Fibroblast of pulmonary artery (primary cell): ENCODE measurements around the gene CDK19.

ENCODE experiments used
- DNase-seq: peaks from one replicate; pipeline ENCODE4 v3.0.0-alpha.2; 2010; ENCODE audit warnings: low read depth
- H3K4me3 ChIP-seq: replicated peaks from 2 replicates; pipeline ENCODE4 v1.5.1; 2011; ENCODE audit warnings: low read depth, mild to moderate bottlenecking, control low read depth, low read length, moderate library complexity
- TF ChIP-seq, protein P1 (sequence below): IDR thresholded peaks from 2 replicates; pipeline ENCODE4 v1.5.1; 2011; ENCODE audit warnings: mild to moderate bottlenecking, control low read depth, low read length, inconsistent platforms; ENCODE audit errors: missing control alignments

Gene CDK19

DNA sequence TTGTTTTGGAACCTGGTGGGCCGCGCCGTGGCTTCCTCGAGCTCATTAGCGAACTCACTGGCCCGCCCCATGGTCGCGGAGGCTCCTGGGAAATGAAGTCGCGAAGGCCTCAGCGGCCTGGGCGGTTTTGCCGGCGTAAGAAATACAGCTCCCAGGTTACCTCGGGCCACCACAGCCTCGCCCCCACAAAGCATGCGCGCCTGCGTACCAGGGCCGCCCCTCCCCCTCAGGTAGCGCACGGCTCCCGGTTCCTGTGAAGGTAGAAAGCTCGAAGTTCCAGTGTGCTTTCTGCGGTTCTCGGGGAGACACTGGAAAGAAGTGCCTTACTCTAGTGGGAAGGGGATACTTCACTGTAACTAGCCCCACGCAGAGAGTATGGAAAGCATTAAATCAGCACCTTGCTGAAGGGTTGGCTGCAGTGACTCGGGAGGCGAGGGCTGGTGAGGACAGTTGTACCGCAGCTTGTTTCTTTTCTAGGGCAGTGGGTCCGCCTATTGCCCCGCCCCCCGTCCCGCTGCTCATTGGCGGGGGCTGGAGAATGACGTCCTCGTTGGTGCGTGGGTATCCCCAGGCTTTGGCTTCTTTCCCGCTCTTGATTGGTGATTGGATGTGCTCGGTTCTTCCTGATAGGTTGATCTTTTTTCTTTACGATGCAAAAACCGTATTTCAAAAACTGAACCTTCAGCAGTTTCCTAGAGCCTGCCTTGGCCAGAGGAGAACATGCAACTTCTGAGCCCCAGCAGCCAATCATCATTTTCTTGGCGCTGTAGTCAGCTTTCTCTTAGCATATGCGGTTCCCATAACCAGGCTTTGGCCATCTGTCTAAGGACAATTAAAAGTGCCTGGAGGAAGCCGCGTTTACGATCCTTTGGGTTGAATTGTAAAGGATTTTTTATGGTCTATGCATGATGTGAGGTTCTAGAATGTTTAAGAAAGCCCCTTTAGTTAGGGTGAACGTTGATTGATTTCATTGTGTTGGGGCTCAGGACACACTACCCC is at the start of gene CDK19:
Gene CDK19, minus strand, starts transcription at position 59 of the 999 bp plus-strand sequence. CDS start 333 bp downstream, outside the sequence.
- peak; percentile 98 for DNase-seq
- peak within 1 kb of the TSS; percentile 89 for H3K4me3 ChIP-seq
- TF ChIP-seq, protein P1, sequence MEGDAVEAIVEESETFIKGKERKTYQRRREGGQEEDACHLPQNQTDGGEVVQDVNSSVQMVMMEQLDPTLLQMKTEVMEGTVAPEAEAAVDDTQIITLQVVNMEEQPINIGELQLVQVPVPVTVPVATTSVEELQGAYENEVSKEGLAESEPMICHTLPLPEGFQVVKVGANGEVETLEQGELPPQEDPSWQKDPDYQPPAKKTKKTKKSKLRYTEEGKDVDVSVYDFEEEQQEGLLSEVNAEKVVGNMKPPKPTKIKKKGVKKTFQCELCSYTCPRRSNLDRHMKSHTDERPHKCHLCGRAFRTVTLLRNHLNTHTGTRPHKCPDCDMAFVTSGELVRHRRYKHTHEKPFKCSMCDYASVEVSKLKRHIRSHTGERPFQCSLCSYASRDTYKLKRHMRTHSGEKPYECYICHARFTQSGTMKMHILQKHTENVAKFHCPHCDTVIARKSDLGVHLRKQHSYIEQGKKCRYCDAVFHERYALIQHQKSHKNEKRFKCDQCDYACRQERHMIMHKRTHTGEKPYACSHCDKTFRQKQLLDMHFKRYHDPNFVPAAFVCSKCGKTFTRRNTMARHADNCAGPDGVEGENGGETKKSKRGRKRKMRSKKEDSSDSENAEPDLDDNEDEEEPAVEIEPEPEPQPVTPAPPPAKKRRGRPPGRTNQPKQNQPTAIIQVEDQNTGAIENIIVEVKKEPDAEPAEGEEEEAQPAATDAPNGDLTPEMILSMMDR = no peak

DNA sequence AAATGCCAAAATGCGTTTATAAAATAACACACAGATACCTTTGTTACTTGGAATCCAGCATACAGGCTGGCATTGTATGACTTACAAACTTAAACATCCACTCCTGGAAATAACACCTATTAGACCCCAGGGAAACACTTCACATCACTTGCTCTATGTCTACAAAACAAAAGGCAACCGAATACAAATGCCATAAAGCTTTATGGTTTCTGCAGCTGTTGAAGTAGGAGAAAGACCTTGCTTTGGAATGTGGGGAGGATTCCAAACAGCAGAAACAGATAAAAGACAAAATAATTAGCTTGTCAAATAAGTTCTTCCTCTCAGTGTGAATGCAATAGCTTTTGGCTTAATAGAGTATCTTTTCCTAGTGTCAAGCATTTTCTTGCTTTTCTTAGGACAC is 49.6 kb upstream of the CDK19 start:
- no peak for DNase-seq
- TF ChIP-seq, protein P1 = no peak
- no peak overlapping the region for H3K4me3 ChIP-seq

DNA sequence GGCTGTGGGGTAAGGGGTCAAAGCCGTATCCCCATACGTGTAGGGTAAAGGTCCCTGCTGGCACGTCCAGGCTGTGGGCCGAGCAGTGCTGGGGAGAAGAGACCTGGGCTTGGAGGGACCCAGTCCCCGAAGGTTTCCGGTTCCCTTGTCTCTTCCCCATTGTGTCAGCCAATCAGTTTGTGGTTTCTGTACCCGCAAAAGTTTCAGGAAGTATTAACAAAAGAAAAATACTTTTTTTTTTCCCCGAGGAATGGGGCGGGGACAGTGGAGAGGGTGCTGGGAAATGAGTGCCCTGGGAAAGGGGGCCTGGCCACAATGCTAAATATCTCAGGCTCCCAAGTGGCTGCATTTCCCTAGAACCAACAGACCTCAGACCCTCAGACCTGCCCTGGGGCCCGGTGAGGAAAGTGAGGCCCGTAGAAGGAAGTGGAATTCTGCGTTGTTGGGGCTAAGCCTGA is 44.1 kb upstream of the CDK19 start:
- TF ChIP-seq, protein P1 = no peak
- H3K4me3 ChIP-seq = no peak overlapping the region
- no peak for DNase-seq

DNA sequence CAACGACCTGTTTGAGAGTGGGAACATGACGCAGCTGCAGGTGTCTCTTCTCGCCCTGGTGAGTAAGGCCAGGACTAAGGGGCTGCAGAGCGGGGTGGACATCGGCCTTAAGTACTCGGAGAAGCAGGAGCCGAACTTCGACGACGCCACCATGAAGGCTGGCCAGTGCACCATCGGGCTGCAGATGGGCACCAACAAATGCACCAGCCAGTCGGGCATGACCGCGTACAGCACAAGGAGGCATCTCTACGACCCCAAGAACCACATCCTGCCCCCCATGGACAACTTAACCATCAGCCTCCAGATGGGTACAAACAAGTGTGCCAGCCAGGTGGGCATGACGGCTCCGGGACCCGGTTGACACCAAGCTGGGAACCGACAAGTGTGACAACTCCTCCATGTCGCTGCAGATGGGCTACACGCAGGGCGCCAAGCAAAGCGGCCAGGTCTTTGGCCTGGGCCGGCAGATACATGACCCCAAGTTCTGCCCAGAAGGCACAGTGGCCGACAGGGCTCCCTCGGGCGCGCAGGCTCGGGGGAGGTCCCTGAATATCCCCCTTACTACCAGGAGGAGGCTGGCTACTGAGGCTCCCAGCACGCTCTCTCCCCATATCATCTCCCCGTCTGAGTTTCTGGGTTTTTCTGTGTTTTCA is 43.4 kb upstream of the CDK19 start:
- TF ChIP-seq, protein P1 = no peak
- no peak overlapping the region for H3K4me3 ChIP-seq

DNA sequence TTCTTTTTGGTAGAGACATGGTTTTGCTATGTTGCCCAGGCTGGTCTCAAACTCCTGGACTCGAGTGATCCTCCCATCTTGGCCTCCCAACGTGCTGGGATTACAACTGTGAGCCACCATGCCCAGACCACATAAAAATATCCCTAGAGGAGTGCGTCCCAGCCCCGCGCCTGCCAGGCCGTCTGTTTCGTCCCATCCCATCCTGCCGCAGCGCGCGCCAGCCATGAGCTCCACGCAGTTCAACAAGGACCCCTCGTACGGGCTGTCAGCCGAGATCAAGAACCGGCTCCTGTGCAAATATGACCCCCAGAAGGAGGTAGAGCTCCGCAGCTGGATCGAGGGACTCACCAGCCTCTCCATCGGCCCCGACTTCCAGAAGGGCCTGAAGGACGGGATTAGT is 42.7 kb upstream of the CDK19 start:
- TF ChIP-seq, protein P1 = no peak
- DNase-seq = no peak
- no peak overlapping the region for H3K4me3 ChIP-seq

More for the DNA sequence above, 43.4 kb upstream of the CDK19 start:
- DNase-seq = no peak

DNA sequence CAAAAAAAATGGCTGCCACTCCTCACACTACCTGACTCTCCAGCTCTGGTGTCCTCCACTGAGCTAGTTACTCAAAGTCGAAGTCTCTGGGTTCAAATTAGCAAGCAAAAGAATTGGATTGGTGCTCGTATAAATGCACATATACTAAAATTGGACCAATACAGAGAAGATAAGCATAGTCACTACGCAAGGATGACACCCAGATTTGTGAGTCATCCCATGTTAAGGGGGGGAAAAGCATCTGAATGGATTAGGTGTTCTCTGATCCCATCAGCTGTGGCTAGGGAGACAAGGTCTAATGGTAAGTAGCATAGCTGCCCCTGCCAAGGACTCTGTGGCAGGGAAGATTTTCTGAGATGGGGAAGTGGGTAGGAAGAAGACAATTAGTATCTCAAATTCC is 41.0 kb upstream of the CDK19 start:
- no peak overlapping the region for H3K4me3 ChIP-seq
- DNase-seq = no peak
- TF ChIP-seq, protein P1 = no peak
